ENCODE measurements around the gene CLINT1.
"Not testable (repeated sequence)": the region's sequence is repeated elsewhere in the genome, so short reads cannot be mapped to it uniquely, and the experiment has no call there.

CLINT1 gene

GRCh38 chr5:157858527-157859226 lies at the start of gene CLINT1:
TSS of gene CLINT1 (minus strand) at chr5:157859145. CDS start at chr5:157858970, 175 bp downstream.
- DNase-seq: peak; percentile 93

DNA sequence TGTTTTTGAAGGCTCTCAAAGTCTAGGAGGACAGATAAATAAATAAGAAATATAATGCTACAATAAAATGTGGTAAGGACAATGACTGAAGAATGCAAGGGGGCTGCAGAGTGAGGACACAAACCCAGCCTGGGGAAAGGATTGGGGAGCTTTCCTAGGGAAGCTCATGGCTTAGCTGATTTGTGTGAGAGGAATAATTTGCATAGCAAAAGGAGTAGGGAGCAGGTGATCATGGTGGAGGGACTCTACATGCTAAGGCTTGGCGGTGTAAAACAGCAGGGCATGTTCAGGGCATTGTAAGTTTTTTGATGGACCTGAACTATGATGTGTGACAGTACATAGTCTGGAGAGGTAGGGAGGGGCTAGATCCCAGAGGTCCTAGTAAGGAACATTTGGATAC lies 49.5 kb upstream of the CLINT1 start:
- DNase-seq: no peak

DNA sequence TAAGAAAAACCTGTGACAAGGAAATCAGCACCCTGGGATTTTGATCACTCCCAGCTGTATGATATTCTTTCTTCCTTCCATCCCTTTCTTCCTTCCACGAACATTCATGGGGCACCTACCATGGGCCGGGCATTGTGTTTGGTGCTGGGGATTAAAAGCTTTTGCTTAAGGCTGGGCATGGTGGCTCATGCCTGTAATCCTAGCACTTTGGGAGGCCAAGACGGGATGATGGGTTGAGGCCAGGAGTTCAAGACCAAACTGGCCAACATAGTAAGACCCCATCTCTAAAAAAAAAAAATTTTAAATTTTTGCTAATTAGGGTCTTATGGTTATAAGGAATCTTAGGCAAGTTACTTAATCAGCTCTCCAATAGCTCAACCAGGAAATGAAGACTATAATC lies 48.5 kb upstream of the CLINT1 start:
- no peak for DNase-seq

DNA sequence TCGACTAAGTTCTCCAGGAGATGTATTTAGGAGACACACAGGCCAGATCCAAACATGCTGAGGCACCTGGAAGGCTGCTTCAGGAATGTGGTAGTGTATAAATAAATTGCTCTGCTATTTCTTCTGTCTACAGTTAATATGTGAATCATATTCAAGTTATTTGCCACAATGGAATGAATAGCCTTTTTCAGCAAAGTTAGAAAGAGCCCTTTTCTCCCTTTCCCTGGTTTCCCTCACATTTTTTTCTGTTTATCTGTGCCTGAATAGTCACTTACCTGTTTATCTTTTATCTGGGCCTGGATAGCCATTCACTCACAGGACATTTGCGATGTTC lies 44.1 kb upstream of the CLINT1 start:
- DNase-seq: no peak

GRCh38 chr5:157902449-157903116 lies 43.6 kb upstream of the CLINT1 start:
- DNase-seq: no peak

DNA sequence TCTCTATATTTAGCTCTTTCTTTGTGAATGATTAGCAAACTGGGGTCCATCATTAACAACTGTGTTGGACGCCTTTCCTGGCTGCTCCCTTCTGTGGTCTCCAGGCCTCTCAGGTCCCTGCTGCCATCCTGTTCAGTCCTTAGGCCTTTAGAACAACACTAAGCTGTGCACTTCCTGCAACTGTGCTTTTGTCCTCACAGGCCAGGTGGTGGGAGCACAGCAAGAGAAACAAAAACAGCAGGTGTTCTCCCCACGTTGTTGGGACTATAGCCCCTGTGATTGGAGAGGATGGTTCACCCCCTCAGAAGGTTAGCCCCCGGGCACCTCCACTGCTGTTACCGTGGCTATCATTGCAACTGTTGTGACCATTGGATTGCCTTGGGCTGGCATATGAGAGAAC lies 41.7 kb upstream of the CLINT1 start:
- no peak for DNase-seq

DNA sequence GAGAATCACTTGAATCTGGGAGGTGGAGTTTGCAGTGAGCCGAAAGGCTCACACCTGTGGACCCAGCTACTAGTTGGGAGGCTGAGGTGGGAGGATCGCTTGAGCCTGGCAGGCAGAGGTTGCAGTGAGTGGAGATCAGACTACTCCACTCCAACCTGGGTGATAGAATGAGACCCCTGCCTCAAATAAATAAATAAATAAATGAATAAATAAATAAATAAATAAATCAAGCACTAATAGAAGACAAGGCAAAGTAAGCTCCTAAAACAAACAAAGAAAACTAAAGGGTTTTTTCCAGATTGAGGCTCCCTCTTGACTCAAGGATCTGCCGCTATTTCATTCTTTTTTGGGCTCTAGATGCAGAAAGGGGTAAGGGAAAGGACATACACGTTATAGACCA lies 34.7 kb upstream of the CLINT1 start:
- no peak for DNase-seq

GRCh38 chr5:157892974-157893373 lies 34.0 kb upstream of the CLINT1 start:
- peak; percentile 21 for DNase-seq

DNA sequence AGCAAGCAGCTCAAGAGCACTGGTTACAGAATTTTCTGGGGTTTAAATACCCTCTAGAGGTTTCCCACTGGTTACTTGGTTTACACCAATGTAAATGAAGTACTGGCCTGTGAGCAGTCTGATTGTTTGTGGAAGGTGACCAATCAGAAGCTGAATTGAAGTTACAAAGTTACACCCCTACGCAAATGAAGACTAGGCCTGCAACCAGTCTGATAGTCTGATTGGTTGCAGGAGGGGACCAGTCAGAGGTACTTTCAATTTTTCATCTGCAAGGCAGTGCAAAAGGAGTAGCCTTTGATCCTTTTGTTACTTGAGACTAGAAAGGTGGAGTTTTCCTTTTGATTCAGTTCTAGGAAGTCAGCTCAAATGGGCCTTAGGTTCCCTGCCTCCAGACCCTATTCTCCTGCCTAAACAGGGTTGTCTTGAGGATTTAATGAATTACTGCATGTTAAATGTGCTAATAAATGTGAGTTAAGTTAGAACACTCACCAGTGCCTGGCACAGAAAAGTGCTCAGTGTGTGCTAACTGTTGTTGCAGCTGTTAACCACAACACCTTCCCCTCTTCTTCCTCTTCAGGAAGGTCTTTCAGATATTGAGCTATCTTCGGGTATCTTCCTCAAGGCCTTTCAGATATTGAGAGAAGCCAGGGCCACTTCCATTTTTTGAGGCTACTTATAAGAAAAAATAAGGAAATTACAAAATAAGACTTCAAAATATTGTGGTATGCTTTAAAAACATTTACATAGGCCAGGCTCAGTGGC lies 32.1 kb upstream of the CLINT1 start:
- no peak for DNase-seq

- no peak for DNase-seq
Measured at GRCh38 chr5:157888814-157889532, 30.0 kb upstream of the CLINT1 start.

DNA sequence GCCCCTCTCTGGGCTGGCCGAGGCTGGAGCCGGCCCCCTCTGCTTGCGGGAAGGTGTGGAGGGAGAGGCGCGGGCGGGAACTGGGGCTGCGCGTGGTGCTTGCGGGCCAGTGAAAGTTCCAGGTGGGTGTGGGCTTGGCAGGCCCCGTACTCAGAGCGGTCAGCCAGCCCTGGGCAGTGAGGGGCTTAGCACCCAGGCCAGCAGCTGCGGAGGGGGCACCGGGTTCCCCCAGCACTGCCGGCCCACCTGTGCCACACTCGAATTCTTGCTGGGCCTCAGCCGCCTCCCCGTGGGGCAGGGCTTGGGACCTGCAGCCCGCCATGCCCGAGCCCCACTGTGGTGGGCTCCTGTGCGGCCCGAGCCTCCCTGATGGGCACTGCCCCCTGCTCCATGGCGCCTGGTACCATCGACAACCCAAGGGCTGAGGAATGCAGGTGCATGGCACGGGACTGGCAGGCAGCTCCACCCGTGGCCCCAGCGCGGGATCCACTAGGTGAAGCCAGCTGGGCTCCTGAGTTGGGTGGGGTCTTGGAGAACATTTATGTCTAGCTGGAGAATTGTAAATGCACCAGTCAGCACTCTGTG lies 27.9 kb upstream of the CLINT1 start:
- DNase-seq: no peak

GRCh38 chr5:157885051-157885450 lies 26.1 kb upstream of the CLINT1 start:
- not testable (repeated sequence) for DNase-seq

GRCh38 chr5:157881498-157881897 lies 22.6 kb upstream of the CLINT1 start:
- not testable (repeated sequence) for DNase-seq

GRCh38 chr5:157877821-157878220 lies 18.9 kb upstream of the CLINT1 start:
- no peak for DNase-seq

DNA sequence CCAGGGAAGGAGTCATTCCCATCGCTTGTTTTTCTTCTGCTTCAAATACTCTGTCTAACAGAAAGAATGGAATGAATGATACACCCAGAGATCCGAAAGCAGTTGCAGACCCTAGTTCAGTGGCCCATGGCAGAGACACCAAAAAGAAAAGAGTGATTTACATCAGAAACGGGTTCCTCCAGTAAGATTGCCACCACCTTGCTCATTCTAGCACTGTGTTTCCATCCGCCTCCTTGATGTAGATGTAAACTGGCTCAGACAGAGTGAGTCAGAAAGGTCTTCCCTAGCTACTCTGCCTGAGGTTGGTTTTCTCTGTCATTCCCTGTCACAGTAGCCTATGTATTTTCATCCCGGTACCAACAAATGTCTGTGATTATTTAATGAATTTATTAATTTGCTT lies 15.9 kb upstream of the CLINT1 start:
- peak; percentile 28 for DNase-seq

DNA sequence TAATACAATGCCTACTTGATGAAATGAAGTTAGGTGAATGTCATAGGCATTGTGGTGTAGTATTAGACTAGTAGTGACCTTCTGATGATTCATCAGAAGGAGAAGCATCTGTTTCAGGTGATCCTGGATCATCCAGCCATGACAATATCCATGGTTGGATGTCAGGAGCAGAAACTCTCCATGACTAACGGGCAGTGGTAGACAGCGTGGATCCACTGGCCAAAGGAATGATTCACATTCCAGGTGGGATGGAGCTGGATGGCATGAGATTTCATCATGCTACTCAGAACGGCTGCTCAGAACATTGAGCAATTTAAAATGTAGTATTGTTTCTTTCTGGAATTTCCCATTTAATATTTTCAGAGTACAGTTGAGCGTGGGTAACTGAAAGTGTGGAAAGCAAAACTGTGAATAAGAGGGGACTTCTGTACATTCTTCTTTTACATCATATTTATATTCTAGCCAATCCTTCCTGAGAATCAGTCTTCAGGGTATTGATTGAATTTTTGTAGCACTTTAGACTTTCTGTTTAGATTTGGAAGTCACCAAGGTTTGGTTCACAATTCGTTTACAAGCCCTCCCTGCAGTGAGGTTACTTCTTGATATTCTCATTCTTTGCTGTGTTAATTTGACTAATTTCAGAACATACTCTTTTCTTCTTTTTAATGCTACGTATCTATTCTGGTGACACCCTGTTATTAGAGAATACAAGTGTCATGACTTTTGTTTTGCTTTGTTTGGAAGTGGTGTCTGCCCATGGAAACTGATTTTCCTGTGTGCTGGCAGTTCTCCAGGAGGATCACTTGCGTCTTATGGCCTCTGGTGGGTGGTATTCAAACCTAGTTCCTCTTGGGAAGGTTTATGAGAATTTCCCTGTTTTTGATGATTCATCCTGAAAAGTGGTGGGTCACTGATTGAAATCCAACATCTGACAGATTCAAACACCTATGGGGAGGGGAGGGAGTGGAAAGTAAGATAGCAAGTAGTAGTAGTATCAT lies 12.2 kb upstream of the CLINT1 start:
- peak; percentile 30 for DNase-seq

- DNase-seq: no peak
Measured at GRCh38 chr5:157867751-157868387, 8.9 kb upstream of the CLINT1 start.

- DNase-seq: no peak
Measured at GRCh38 chr5:157866536-157866935, 7.6 kb upstream of the CLINT1 start.

DNA sequence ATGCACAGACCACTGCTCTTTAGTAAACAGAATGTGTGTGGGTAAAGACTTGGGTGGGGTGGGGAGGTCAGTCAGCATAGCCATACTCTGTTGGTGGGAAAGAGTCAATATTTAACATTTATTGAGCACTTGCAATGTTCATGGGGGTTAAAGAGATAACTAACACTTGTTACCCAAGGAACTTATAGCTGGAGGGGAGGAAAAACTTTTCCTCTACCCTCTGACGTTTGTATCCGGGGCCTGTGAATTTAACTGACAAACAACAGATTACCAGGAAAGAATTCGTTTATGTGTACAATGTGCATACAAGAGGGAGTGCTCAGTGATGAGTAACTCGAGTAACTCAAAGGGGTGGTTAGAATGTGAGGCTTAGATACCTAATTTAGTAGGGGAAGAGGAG lies 6.8 kb upstream of the CLINT1 start:
- DNase-seq: no peak

DNA sequence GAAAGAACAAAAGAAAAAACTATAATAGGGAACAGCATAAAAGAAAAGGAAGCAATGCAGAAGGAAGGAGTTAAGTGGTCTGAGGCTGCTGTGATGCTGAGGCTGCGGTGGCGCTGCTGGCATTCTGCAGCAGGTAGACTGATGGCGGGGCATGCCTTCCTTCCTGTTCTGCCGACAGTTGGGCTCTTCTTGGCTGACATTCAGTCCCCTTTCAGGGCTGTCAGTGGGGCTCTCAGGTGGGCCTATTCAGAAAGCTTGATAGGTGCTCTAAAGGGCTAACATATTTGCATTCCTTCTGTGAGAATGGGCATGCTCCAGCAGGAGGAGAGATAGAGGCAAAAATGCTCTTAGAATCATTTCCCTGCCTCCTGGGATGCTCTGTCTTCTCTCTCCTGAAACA lies 5.1 kb upstream of the CLINT1 start:
- DNase-seq: no peak

DNA sequence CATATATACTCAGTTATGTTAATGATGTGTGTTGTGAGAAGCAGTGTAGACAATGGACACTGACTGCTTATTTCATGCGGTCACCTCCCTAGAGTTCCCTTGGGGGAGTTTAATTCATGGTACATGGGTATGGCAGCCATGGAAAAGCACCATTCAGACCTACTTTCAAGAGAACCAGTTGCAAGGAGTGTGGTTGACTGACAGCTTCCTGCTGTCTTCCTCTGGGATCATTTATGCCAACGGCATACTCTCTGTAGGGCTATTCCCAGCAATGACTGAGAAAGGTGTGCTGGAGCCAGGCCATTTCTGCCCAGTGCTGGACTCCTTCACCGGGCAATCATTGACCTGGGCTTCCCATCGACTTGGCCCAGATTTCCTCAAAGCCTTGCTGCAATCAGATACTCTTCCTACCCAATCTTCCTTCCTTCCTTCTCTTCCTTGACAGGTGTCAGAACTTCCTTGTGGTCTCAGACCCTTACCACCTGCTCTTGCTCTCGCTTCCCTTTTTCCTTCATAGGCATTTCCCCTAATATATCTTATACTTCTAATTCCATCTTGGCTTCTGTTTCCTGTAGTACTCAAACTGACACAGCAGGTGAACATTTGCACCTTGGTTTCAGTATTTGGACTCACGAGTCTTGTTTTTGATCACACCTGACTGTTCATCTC lies 3.4 kb upstream of the CLINT1 start:
- DNase-seq: peak; percentile 35
